22Rv1 (cell line): ENCODE data around the gene GABBR2.

Experiments used
- ZFX ChIP-seq: fragments of 450-650 bp; IDR thresholded peaks from 2 replicates; pipeline ENCODE4 v1.6.1; 2017; ENCODE audit warnings: antibody characterized with exemption, borderline replicate concordance
- TF ChIP-seq, protein P1 (sequence below): fragments of 450-650 bp; IDR thresholded peaks from 2 replicates; pipeline ENCODE4 v1.5.1; 2017; ENCODE audit warnings: mild to moderate bottlenecking

DNA sequence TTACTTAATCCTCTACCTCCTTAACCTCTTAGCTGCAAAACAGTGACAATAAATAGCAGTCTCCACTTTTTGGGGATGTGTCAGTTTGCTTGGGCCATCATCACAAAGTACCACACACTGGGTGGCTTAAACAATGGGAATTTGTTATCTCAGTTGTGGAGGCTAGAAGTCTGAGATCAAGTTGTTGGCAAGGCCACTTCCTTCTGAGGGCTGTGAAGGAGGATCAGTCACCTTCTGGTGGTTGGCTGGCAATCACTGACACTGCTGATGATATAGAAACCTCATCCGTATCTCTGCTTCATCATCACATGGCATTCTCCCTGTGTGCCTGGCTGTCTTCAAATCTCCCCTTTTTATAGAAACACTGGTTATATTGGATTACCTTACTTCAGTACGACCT, 266.2 kb downstream of the GABBR2 start:
- TF ChIP-seq, protein P1, sequence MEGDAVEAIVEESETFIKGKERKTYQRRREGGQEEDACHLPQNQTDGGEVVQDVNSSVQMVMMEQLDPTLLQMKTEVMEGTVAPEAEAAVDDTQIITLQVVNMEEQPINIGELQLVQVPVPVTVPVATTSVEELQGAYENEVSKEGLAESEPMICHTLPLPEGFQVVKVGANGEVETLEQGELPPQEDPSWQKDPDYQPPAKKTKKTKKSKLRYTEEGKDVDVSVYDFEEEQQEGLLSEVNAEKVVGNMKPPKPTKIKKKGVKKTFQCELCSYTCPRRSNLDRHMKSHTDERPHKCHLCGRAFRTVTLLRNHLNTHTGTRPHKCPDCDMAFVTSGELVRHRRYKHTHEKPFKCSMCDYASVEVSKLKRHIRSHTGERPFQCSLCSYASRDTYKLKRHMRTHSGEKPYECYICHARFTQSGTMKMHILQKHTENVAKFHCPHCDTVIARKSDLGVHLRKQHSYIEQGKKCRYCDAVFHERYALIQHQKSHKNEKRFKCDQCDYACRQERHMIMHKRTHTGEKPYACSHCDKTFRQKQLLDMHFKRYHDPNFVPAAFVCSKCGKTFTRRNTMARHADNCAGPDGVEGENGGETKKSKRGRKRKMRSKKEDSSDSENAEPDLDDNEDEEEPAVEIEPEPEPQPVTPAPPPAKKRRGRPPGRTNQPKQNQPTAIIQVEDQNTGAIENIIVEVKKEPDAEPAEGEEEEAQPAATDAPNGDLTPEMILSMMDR = no peak
- no peak for TF ChIP-seq ZFX
